ENCODE measurements around the gene THSD7A.

The THSD7A gene

DNA sequence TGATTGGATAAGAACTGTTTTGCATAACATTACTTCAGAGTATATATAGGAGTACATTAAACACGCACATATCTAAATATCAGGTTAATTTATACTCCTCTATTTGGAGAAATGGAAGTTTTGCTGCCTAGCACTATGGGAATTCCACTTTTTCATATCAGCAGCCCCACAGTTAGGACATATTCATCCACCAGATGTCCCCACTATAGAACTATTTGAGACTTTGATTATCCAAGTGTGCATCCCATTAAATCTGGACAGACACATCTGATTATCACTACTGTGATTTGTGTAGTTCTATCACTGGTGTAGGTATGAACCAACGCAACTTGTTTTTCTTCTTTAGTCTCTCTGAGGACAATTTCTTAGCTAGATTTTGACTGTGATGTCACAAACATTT is 345.7 kb downstream of the THSD7A start:
- no peak overlapping the region for H3K4me3 ChIP-seq (ENCODE audit: low read depth in 1 of 2, low read length in 2 of 2)
- no peaks in the 10 kb centered on the region for H3K36me3 ChIP-seq (ENCODE audit: insufficient read depth, low read length)
- H3K9me3 ChIP-seq (ENCODE audit: low read length), result no peaks in the 10 kb centered on the region
- H3K4me1 ChIP-seq (ENCODE audit: insufficient read depth, low read length), result no peaks in the 10 kb centered on the region
- H3K27me3 ChIP-seq (ENCODE audit: control insufficient read depth in 1 of 2, insufficient read depth in 2 of 2, low read length in 2 of 2), result no peaks in the 10 kb centered on the region
- H3K27ac ChIP-seq (ENCODE audit: low read depth, low read length), result no peak overlapping the region
- no peak overlapping the region for H3K9ac ChIP-seq (ENCODE audit: low read length)

- Histone ChIP-seq H3K36me3 (ENCODE audit: insufficient read depth, low read length) (no peaks in the 10 kb centered on the region), H3K9ac (ENCODE audit: low read length) (no peak overlapping the region), H3K4me1 (ENCODE audit: insufficient read depth, low read length) (no peaks in the 10 kb centered on the region), H3K27me3 (ENCODE audit: control insufficient read depth in 1 of 2, insufficient read depth in 2 of 2, low read length in 2 of 2) (no peaks in the 10 kb centered on the region), H3K4me3 (ENCODE audit: low read depth in 1 of 2, low read length in 2 of 2) (no peak overlapping the region), H3K27ac (ENCODE audit: low read depth, low read length) (no peak overlapping the region), H3K9me3 (ENCODE audit: low read length) (no peaks in the 10 kb centered on the region)
Measured at GRCh38 chr7:11485636-11486035, 346.4 kb downstream of the THSD7A start.

- no peaks in the 10 kb centered on the region for H3K36me3 ChIP-seq (ENCODE audit: insufficient read depth, low read length)
- H3K4me1 ChIP-seq (ENCODE audit: insufficient read depth, low read length), result no peaks in the 10 kb centered on the region
- no peaks in the 10 kb centered on the region for H3K27me3 ChIP-seq (ENCODE audit: control insufficient read depth in 1 of 2, insufficient read depth in 2 of 2, low read length in 2 of 2)
- H3K9ac ChIP-seq (ENCODE audit: low read length), result no peak overlapping the region
- H3K27ac ChIP-seq (ENCODE audit: low read depth, low read length), result no peak overlapping the region
- H3K4me3 ChIP-seq (ENCODE audit: low read depth in 1 of 2, low read length in 2 of 2), result no peak overlapping the region
- no peaks in the 10 kb centered on the region for H3K9me3 ChIP-seq (ENCODE audit: low read length)
Measured at GRCh38 chr7:11480143-11480542, 351.9 kb downstream of the THSD7A start.

DNA sequence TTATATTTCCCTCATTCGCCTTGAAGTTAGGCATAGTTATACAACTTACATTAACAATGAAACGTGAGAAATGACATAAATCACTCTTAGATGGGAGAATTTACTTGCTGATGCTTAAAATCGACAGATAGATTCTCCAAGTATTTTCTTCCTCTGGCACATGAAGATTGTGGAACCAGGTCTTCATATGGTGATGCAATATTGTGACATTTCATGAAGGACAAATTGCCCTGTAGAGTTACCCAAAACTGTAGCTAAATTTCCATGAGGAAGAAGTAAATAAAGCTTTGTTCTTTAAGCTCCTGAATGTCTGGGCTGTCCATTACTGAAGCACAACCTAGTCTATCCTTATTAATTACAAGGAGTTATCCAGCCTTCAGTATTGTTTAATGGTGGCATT is 353.1 kb downstream of the THSD7A start:
- no peaks in the 10 kb centered on the region for H3K9me3 ChIP-seq (ENCODE audit: low read length)

DNA sequence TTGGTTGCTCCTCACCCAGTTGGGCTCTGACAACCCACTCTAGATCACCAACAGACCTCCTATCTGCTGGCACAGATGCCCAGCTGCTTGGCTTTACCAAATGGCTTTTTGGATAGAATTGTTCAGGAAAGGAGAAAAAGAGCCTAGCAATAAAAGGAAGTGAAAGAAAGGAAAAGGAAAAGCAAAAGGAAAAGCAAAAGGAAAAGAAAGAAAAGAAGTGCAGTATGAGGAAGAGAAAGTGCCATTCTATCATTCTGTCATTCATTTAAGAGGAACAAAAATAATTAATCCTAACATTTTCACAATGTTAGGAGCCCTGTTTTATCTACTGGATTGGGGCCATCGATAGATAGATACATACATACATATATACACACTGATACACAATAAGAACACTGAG is 353.6 kb downstream of the THSD7A start:
- Histone ChIP-seq H3K9me3 (ENCODE audit: low read length) (no peaks in the 10 kb centered on the region), H3K36me3 (ENCODE audit: insufficient read depth, low read length) (no peaks in the 10 kb centered on the region), H3K4me1 (ENCODE audit: insufficient read depth, low read length) (no peaks in the 10 kb centered on the region), H3K27ac (ENCODE audit: low read depth, low read length) (no peak overlapping the region), H3K27me3 (ENCODE audit: control insufficient read depth in 1 of 2, insufficient read depth in 2 of 2, low read length in 2 of 2) (no peaks in the 10 kb centered on the region), H3K9ac (ENCODE audit: low read length) (no peak overlapping the region), H3K4me3 (ENCODE audit: low read depth in 1 of 2, low read length in 2 of 2) (no peak overlapping the region)

More for the DNA sequence above, 353.1 kb downstream of the THSD7A start:
- no peak overlapping the region for H3K9ac ChIP-seq (ENCODE audit: low read length)
- H3K27ac ChIP-seq (ENCODE audit: low read depth, low read length), result no peak overlapping the region
- no peak overlapping the region for H3K4me3 ChIP-seq (ENCODE audit: low read depth in 1 of 2, low read length in 2 of 2)
- H3K36me3 ChIP-seq (ENCODE audit: insufficient read depth, low read length), result no peaks in the 10 kb centered on the region
- no peaks in the 10 kb centered on the region for H3K27me3 ChIP-seq (ENCODE audit: control insufficient read depth in 1 of 2, insufficient read depth in 2 of 2, low read length in 2 of 2)
- no peaks in the 10 kb centered on the region for H3K4me1 ChIP-seq (ENCODE audit: insufficient read depth, low read length)

DNA sequence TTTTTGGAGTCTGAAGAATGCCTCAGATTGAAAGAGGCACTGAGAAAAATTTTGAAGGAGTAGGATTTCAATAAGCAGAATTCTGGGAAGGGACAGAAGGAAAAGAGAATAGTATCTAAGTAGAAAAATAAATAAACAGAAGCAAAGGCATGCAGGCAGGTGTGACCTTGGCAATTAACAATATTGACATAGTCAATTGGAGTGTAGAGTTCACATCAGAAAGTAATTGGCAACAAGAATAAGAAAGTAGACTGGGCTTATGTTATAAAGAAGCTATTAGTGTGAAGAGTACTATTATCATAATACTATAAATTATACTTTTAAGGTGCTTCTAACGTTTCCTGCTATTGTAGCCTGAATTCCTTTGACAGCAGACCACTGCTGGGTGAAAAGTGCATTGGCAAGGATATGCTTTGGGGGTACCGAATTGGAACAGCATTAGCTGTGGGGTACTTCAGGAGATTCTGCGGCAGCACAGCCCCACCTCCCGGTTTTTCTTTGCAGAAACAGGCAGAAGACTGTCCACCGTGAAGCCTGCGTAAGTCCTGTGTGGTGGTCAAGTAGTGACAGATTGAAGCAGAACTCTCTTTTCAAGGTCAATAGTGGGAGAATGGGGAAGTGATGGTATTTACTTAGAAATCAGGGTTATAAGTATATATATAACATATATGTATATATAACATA is 357.0 kb downstream of the THSD7A start:
- H3K9me3 ChIP-seq (ENCODE audit: low read length), result no peaks in the 10 kb centered on the region
- no peaks in the 10 kb centered on the region for H3K4me1 ChIP-seq (ENCODE audit: insufficient read depth, low read length)
- no peaks in the 10 kb centered on the region for H3K36me3 ChIP-seq (ENCODE audit: insufficient read depth, low read length)
- H3K27ac ChIP-seq (ENCODE audit: low read depth, low read length), result no peak overlapping the region
- H3K4me3 ChIP-seq (ENCODE audit: low read depth in 1 of 2, low read length in 2 of 2), result no peak overlapping the region
- H3K9ac ChIP-seq (ENCODE audit: low read length), result no peak overlapping the region
- H3K27me3 ChIP-seq (ENCODE audit: control insufficient read depth in 1 of 2, insufficient read depth in 2 of 2, low read length in 2 of 2), result no peaks in the 10 kb centered on the region

DNA sequence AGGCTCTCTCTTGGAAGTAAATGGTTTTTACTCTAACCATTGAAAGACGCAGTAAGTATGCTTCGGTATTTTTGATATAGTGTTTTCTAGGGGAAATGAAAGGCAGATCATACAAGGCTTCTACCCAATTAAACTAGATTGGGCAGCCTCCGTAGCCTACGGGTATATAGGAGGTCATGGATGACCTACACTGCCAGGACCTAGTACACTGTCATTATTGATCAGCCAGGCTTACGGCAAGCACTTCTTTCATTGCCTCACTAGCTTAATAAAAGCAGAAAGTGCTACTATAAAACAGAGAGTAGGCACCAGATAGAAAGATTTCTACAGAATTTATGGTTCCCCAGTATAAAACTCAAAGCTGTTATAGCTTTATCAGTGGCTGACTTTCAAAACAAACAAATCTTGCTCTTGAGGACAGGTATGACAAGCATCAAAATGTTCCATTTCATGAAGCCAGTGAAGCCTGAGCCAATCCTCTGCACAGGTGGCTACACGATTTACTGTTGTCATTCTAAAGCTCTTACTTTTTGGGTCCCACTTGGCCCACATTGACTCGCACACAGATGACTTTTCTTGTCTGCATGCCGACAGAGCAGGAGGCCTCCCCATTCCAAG is 358.1 kb downstream of the THSD7A start:
- H3K4me3 ChIP-seq (ENCODE audit: low read depth in 1 of 2, low read length in 2 of 2), result no peak overlapping the region
- no peaks in the 10 kb centered on the region for H3K36me3 ChIP-seq (ENCODE audit: insufficient read depth, low read length)
- H3K27ac ChIP-seq (ENCODE audit: low read depth, low read length), result no peak overlapping the region
- H3K27me3 ChIP-seq (ENCODE audit: control insufficient read depth in 1 of 2, insufficient read depth in 2 of 2, low read length in 2 of 2), result no peaks in the 10 kb centered on the region
- H3K9me3 ChIP-seq (ENCODE audit: low read length), result no peaks in the 10 kb centered on the region
- no peaks in the 10 kb centered on the region for H3K4me1 ChIP-seq (ENCODE audit: insufficient read depth, low read length)
- no peak overlapping the region for H3K9ac ChIP-seq (ENCODE audit: low read length)

GRCh38 chr7:11473220-11473619 is 358.8 kb downstream of the THSD7A start:
- H3K27me3 ChIP-seq (ENCODE audit: control insufficient read depth in 1 of 2, insufficient read depth in 2 of 2, low read length in 2 of 2), result no peaks in the 10 kb centered on the region
- H3K4me3 ChIP-seq (ENCODE audit: low read depth in 1 of 2, low read length in 2 of 2), result no peak overlapping the region
- H3K27ac ChIP-seq (ENCODE audit: low read depth, low read length), result no peak overlapping the region
- no peaks in the 10 kb centered on the region for H3K36me3 ChIP-seq (ENCODE audit: insufficient read depth, low read length)
- no peaks in the 10 kb centered on the region for H3K9me3 ChIP-seq (ENCODE audit: low read length)
- H3K4me1 ChIP-seq (ENCODE audit: insufficient read depth, low read length), result no peaks in the 10 kb centered on the region
- no peak overlapping the region for H3K9ac ChIP-seq (ENCODE audit: low read length)

- Histone ChIP-seq H3K36me3 (ENCODE audit: insufficient read depth, low read length) (no peaks in the 10 kb centered on the region), H3K9me3 (ENCODE audit: low read length) (no peaks in the 10 kb centered on the region), H3K9ac (ENCODE audit: low read length) (no peak overlapping the region), H3K4me3 (ENCODE audit: low read depth in 1 of 2, low read length in 2 of 2) (no peak overlapping the region), H3K27me3 (ENCODE audit: control insufficient read depth in 1 of 2, insufficient read depth in 2 of 2, low read length in 2 of 2) (no peaks in the 10 kb centered on the region), H3K4me1 (ENCODE audit: insufficient read depth, low read length) (no peaks in the 10 kb centered on the region), H3K27ac (ENCODE audit: low read depth, low read length) (no peak overlapping the region)
Measured at GRCh38 chr7:11472646-11473045, 359.4 kb downstream of the THSD7A start.

DNA sequence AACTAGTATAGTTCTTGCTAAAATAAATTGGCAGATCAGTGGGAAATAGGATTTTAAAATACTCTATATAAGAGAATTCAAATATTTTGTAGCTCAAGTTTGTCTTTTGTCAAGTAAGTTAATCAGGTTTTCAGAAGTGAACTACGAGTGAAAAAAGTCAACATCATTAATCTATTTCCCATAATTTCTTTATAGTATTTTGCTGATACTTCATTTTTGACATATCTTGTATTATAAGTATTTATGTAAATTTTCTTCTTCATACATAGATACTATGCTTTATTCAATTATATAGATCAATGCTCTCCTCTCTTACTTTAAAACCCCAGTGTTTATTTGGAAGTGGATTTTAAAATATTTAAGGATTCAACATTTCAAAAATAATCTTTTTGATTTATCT is 360.7 kb downstream of the THSD7A start:
- Histone ChIP-seq H3K4me3 (ENCODE audit: low read depth in 1 of 2, low read length in 2 of 2) (no peak overlapping the region), H3K27me3 (ENCODE audit: control insufficient read depth in 1 of 2, insufficient read depth in 2 of 2, low read length in 2 of 2) (no peaks in the 10 kb centered on the region), H3K4me1 (ENCODE audit: insufficient read depth, low read length) (no peaks in the 10 kb centered on the region), H3K9me3 (ENCODE audit: low read length) (no peaks in the 10 kb centered on the region), H3K36me3 (ENCODE audit: insufficient read depth, low read length) (no peaks in the 10 kb centered on the region), H3K27ac (ENCODE audit: low read depth, low read length) (no peak overlapping the region), H3K9ac (ENCODE audit: low read length) (no peak overlapping the region)

- Histone ChIP-seq H3K36me3 (ENCODE audit: insufficient read depth, low read length) (no peaks in the 10 kb centered on the region), H3K4me3 (ENCODE audit: low read depth in 1 of 2, low read length in 2 of 2) (no peak overlapping the region), H3K4me1 (ENCODE audit: insufficient read depth, low read length) (no peaks in the 10 kb centered on the region), H3K9me3 (ENCODE audit: low read length) (no peaks in the 10 kb centered on the region), H3K27me3 (ENCODE audit: control insufficient read depth in 1 of 2, insufficient read depth in 2 of 2, low read length in 2 of 2) (no peaks in the 10 kb centered on the region), H3K27ac (ENCODE audit: low read depth, low read length) (no peak overlapping the region), H3K9ac (ENCODE audit: low read length) (no peak overlapping the region)
Measured at GRCh38 chr7:11469028-11469745, 362.8 kb downstream of the THSD7A start.

All from muscle layer of colon (tissue), 2 donors.